HL-60 (cell line): ENCODE measurements around the gene NCMAP.

Experiments used
- GABPA ChIP-seq: IDR thresholded peaks from 2 replicates; pipeline ENCODE4 v1.6.1; 2012; ENCODE audit warnings: low read depth
- POLR2AphosphoS5 ChIP-seq: IDR thresholded peaks from 2 replicates; pipeline ENCODE4 v1.6.1; 2012; ENCODE audit warnings: low read depth
- SPI1 ChIP-seq: IDR thresholded peaks from 2 replicates; pipeline ENCODE4 v1.6.1; 2012; ENCODE audit warnings: low read depth, mild to moderate bottlenecking, borderline replicate concordance
- TF ChIP-seq, protein P1 (sequence below): IDR thresholded peaks from 2 replicates; pipeline ENCODE4 v1.6.1; 2012; ENCODE audit warnings: low read depth; ENCODE audit not compliant: insufficient replicate concordance
- TF ChIP-seq, protein P2 (sequence below): IDR thresholded peaks from one replicate; pipeline ENCODE4 v1.5.1; 2011; ENCODE audit warnings: low read length, control low read depth, inconsistent platforms; ENCODE audit not compliant: insufficient read depth

DNA sequence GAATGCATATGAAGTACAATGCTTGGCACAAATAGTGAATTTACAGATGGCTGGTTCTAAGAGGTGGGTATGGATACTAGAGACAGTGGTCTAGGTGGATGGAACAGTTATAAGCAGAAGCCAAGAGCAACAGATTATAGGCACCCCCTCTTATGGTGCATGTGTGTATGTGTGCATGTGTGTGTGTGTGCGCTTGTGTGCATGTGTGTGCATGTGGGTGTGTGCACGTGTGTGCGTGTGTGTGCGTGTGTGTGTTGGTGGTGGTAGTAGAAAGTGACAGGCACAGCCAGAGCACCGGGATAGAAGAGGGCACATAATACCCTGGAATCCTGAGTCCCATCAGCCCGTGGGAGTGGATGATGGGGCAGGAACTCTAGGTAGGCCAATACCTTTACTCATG, 1.3 kb downstream of the NCMAP start:
- TF ChIP-seq, protein P1, sequence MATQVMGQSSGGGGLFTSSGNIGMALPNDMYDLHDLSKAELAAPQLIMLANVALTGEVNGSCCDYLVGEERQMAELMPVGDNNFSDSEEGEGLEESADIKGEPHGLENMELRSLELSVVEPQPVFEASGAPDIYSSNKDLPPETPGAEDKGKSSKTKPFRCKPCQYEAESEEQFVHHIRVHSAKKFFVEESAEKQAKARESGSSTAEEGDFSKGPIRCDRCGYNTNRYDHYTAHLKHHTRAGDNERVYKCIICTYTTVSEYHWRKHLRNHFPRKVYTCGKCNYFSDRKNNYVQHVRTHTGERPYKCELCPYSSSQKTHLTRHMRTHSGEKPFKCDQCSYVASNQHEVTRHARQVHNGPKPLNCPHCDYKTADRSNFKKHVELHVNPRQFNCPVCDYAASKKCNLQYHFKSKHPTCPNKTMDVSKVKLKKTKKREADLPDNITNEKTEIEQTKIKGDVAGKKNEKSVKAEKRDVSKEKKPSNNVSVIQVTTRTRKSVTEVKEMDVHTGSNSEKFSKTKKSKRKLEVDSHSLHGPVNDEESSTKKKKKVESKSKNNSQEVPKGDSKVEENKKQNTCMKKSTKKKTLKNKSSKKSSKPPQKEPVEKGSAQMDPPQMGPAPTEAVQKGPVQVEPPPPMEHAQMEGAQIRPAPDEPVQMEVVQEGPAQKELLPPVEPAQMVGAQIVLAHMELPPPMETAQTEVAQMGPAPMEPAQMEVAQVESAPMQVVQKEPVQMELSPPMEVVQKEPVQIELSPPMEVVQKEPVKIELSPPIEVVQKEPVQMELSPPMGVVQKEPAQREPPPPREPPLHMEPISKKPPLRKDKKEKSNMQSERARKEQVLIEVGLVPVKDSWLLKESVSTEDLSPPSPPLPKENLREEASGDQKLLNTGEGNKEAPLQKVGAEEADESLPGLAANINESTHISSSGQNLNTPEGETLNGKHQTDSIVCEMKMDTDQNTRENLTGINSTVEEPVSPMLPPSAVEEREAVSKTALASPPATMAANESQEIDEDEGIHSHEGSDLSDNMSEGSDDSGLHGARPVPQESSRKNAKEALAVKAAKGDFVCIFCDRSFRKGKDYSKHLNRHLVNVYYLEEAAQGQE, result no peak
- TF ChIP-seq, protein P2, sequence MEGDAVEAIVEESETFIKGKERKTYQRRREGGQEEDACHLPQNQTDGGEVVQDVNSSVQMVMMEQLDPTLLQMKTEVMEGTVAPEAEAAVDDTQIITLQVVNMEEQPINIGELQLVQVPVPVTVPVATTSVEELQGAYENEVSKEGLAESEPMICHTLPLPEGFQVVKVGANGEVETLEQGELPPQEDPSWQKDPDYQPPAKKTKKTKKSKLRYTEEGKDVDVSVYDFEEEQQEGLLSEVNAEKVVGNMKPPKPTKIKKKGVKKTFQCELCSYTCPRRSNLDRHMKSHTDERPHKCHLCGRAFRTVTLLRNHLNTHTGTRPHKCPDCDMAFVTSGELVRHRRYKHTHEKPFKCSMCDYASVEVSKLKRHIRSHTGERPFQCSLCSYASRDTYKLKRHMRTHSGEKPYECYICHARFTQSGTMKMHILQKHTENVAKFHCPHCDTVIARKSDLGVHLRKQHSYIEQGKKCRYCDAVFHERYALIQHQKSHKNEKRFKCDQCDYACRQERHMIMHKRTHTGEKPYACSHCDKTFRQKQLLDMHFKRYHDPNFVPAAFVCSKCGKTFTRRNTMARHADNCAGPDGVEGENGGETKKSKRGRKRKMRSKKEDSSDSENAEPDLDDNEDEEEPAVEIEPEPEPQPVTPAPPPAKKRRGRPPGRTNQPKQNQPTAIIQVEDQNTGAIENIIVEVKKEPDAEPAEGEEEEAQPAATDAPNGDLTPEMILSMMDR, result no peak
- TF ChIP-seq GABPA (no peak), POLR2AphosphoS5 (no peak), SPI1 (no peak)
